ENCODE results near the gene NISCH.

The NISCH gene

GRCh38 chr3:52507359-52507758, 52.0 kb downstream of the NISCH start:
- H3K4me2 ChIP-seq (ENCODE audit: low read length), result no peak overlapping the region
- TF ChIP-seq EZH2phosphoT487 (IDR thresholded peaks at IDR 0.05; ENCODE audit: borderline replicate concordance, low read length) (no peak), CTCF (IDR thresholded peaks at IDR 0.05; ENCODE audit: low read depth, low read length, poor library complexity, severe bottlenecking) (no peak)
- no peaks in the 10 kb centered on the region for H4K20me1 ChIP-seq (ENCODE audit: control insufficient read depth, insufficient read depth, low read depth, low read length)
- no peaks in the 10 kb centered on the region for H3K4me1 ChIP-seq (ENCODE audit: control insufficient read depth, low read length)
- H3K27ac ChIP-seq (ENCODE audit: low read depth, low read length), result no peak overlapping the region
- no peaks in the 10 kb centered on the region for H3K9me2 ChIP-seq (replicated peaks; ENCODE audit: control insufficient read depth, low read length)
- H3K36me3 ChIP-seq (ENCODE audit: control insufficient read depth, low read length), result no peaks in the 10 kb centered on the region
- H3K27me3 ChIP-seq (ENCODE audit: control insufficient read depth, low read length), result no peaks in the 10 kb centered on the region
- H3K79me2 ChIP-seq (ENCODE audit: control insufficient read depth, low read length), result no peaks in the 10 kb centered on the region
- H3K4me3 ChIP-seq (ENCODE audit: low read length), result no peak overlapping the region
- H3K9me3 ChIP-seq (ENCODE audit: control insufficient read depth, insufficient read depth, low read length), result no peaks in the 10 kb centered on the region
- no peaks in the 10 kb centered on the region for H3F3A ChIP-seq (ENCODE audit: control insufficient read depth, insufficient read depth)

DNA sequence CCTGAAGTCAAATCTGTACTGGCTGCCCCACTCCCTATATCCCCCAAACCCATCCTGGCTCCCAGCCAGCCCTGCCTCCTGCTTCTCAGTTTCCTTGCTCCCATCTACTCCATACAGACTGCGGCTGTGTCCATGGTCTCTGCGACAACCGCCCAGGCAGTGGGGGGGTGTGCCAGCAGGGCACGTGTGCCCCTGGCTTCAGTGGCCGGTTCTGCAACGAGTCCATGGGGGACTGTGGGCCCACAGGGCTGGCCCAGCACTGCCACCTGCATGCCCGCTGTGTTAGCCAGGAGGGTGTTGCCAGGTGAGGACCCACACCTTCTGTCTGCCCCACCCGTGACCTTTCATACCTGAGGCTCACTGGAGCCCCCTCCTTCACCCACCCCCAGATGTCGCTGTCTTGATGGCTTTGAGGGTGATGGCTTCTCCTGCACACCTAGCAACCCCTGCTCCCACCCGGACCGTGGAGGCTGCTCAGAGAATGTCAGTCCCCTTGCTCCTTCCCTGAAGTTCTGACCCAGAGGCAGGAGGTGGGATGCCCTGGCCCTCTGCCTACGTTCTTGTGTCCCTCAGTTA, 54.4 kb downstream of the NISCH start:
- Histone ChIP-seq H3K36me3 (ENCODE audit: control insufficient read depth, low read length) (no peaks in the 10 kb centered on the region), H3F3A (ENCODE audit: control insufficient read depth, insufficient read depth) (no peaks in the 10 kb centered on the region), H3K9me3 (ENCODE audit: control insufficient read depth, insufficient read depth, low read length) (no peaks in the 10 kb centered on the region), H3K9me2 (replicated peaks; ENCODE audit: control insufficient read depth, low read length) (no peaks in the 10 kb centered on the region), H3K79me2 (ENCODE audit: control insufficient read depth, low read length) (no peaks in the 10 kb centered on the region), H3K4me2 (ENCODE audit: low read length) (no peak overlapping the region), H3K27me3 (ENCODE audit: control insufficient read depth, low read length) (no peaks in the 10 kb centered on the region), H3K27ac (ENCODE audit: low read depth, low read length) (no peak overlapping the region), H3K4me1 (ENCODE audit: control insufficient read depth, low read length) (no peaks in the 10 kb centered on the region), H4K20me1 (ENCODE audit: control insufficient read depth, insufficient read depth, low read depth, low read length) (no peaks in the 10 kb centered on the region), H3K4me3 (ENCODE audit: low read length) (no peak overlapping the region)
- TF ChIP-seq EZH2phosphoT487 (IDR thresholded peaks at IDR 0.05; ENCODE audit: borderline replicate concordance, low read length) (no peak), CTCF (IDR thresholded peaks at IDR 0.05; ENCODE audit: low read depth, low read length, poor library complexity, severe bottlenecking) (peak; percentile 51)

DNA sequence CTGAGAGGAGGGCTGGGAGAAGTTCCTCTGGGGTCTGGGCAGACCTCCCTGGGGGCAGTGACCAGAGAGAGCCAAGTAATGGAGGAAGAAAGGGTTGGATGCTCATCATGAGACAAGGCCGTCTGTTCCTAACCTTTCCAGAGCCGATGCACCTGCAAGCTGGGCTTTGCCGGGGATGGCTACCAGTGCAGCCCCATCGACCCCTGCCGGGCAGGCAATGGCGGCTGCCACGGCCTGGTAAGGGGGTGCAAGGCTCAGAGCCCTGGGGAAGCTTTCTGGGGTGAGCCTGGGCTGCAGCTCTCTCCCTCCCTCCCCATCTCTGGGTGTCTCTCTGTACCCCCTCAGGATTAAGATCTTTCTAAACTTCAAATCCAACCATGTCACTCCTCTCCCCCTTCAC, 56.1 kb downstream of the NISCH start:
- no peaks in the 10 kb centered on the region for H3K9me2 ChIP-seq (replicated peaks; ENCODE audit: control insufficient read depth, low read length)
- H3K27ac ChIP-seq (ENCODE audit: low read depth, low read length), result no peak overlapping the region
- H3K9me3 ChIP-seq (ENCODE audit: control insufficient read depth, insufficient read depth, low read length), result no peaks in the 10 kb centered on the region
- H3K36me3 ChIP-seq (ENCODE audit: control insufficient read depth, low read length), result no peaks in the 10 kb centered on the region
- H3K79me2 ChIP-seq (ENCODE audit: control insufficient read depth, low read length), result no peaks in the 10 kb centered on the region
- H3K27me3 ChIP-seq (ENCODE audit: control insufficient read depth, low read length), result no peaks in the 10 kb centered on the region
- no peaks in the 10 kb centered on the region for H3K4me1 ChIP-seq (ENCODE audit: control insufficient read depth, low read length)
- no peaks in the 10 kb centered on the region for H3F3A ChIP-seq (ENCODE audit: control insufficient read depth, insufficient read depth)
- no peak overlapping the region for H3K4me3 ChIP-seq (ENCODE audit: low read length)
- TF ChIP-seq EZH2phosphoT487 (IDR thresholded peaks at IDR 0.05; ENCODE audit: borderline replicate concordance, low read length) (no peak), CTCF (IDR thresholded peaks at IDR 0.05; ENCODE audit: low read depth, low read length, poor library complexity, severe bottlenecking) (no peak)
- no peak overlapping the region for H3K4me2 ChIP-seq (ENCODE audit: low read length)
- no peaks in the 10 kb centered on the region for H4K20me1 ChIP-seq (ENCODE audit: control insufficient read depth, insufficient read depth, low read depth, low read length)

All from DOHH2 (cell line).